Measurements from ENCODE around the gene P2RY6. TPM values are rescaled to one million over a fixed set of nuclear protein-coding genes. Genes with fewer than 3 reads are reported as not detected.

The P2RY6 gene
- total and polyA plus RNA-seq, 10 of the 15 experiments (the other 5 are each of a cell fraction or from before 2014, with no cell fraction given) = 0.05 to 0.90 (median 0.22) TPM; not detected in 4

- TF ChIP-seq CHD4 (IDR thresholded peaks at IDR 0.05) (no peak), ASH2L (IDR thresholded peaks at IDR 0.05; ENCODE audit: borderline replicate concordance, low read depth) (no peak), MAX (IDR thresholded peaks at IDR 0.05; ENCODE audit: low read depth, low read length) (no peak), NR2C2 (IDR thresholded peaks at IDR 0.05; ENCODE audit: borderline replicate concordance, control insufficient read depth, insufficient read length, low read depth) (no peak), USF2 (IDR thresholded peaks at IDR 0.05; ENCODE audit: borderline replicate concordance, low read depth, low read length) (no peak), CBX5 (IDR thresholded peaks at IDR 0.05; ENCODE audit: low read depth) (no peak), BMI1 (IDR thresholded peaks at IDR 0.05; ENCODE audit: borderline replicate concordance) (no peak), KLF5 (IDR thresholded peaks at IDR 0.05; ENCODE audit: partially characterized antibody) (no peak), CBFB (IDR thresholded peaks at IDR 0.05; ENCODE audit: low read depth) (0 out of 2 replicates have a peak, but pooled peaks have one; percentile 12), GABPA (IDR thresholded peaks at IDR 0.05; ENCODE audit: low read depth) (no peak), RELB (IDR thresholded peaks at IDR 0.05; ENCODE audit: low read depth) (0 out of 2 replicates have a peak, but pooled peaks have one; percentile 30), PAX5 (IDR thresholded peaks at IDR 0.05; ENCODE audit: borderline replicate concordance, low read depth, low read length) (no peak), ZBTB4 (CRISPR knock-in tag; IDR thresholded peaks at IDR 0.05) (no peak), EZH2 (IDR thresholded peaks at IDR 0.05; ENCODE audit: borderline replicate concordance, control insufficient read depth, low read depth, low read length) (no peak), REST (IDR thresholded peaks at IDR 0.05; ENCODE audit: low read depth, low read length) (no peak), POU2F2 (IDR thresholded peaks at IDR 0.05; ENCODE audit: borderline replicate concordance, low read depth, low read length) (no peak), POLR2AphosphoS5 (IDR thresholded peaks at IDR 0.05; ENCODE audit: low read length) (no peak), BRCA1 (IDR thresholded peaks at IDR 0.05; ENCODE audit: low read depth, low read length) (no peak), RBBP5 (conservative IDR thresholded peaks at IDR 0.05) (no peak), MYB (IDR thresholded peaks at IDR 0.05; ENCODE audit: borderline replicate concordance, low read depth, low read length) (no peak)
These were observed 16.2 kb downstream of the P2RY6 start (continued) for GRCh38 chr11:73288192-73288872.
